Vein endothelial cell (primary cell): ENCODE data around the gene THBS4. TPM values are rescaled to one million over a fixed set of nuclear protein-coding genes. Genes with fewer than 3 reads are reported as not detected.

Source experiments
- small RNA-seq: library from RNA; depleted of rRNA; stranded (forward); fragments of <200 nt; gene quantifications from one replicate; pipeline ENCODE3, GENCODE V24; 2012
- total RNA-seq: library from RNA; depleted of rRNA; stranded (reverse); fragments of >200 nt; gene quantifications from 2 replicates; pipeline ENCODE4 v1.2.3, GENCODE V29; 2012

THBS4 gene
- not detected in 2 replicates for total RNA-seq

GRCh38 chr5:80034962-80035821, at the start of gene THBS4:
Gene THBS4, plus strand, starts transcription at chr5:80035348. Its CDS starts 190 bp downstream, at chr5:80035538.

DNA sequence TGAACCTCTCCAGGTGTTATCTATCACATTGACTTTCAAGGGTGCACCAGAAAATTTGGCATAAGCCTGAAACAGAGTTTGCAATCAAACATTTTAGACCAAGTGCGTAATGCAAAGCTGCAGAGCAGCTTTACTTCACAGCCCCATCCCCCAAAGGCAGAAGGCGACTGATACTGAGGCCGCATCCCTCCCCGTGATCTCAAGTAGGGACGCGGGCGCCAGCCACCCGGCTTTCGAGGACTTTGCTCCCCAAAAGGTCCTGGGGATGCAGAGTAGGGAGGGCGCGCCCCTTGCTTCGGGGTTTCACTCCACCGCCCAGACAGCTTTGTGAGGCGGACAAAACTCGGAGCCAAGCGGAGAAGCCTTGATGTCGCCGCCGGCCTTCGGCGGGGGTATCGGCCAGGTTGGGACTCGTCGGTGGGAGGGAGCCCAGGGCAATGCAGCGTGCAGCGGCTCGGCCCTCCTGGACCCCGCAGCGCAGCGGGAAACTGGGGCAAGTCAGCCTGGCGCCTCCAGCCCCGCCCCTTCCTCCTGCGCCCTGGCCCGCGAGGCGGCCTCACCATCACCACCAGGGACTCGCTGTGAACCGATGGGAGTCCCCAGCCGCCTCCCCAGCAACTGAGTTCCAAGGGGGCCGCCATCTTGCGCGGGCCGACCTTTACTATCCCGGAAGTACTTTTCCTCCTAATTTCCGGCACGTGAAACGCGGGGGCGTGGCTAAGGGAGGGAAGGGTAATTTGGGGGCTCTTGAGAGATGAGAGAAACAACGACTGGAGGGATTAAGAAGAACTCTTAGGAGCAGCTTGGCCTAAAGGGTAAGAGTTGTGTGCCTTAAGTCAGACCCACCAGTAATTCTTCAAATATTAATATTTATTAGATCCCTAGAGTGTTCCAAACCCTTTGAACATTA, 44.3 kb upstream of the THBS4 start, which contains the start of gene MTX3:
Gene MTX3, minus strand, starts transcription at position 665 of the 910 bp plus-strand sequence. Its CDS starts 24 bp downstream, at position 641.

Small RNAs within 50 kb of the gene (small RNA-seq; reads per million reads assigned to genes)
- not detected for gene TRMT112P2

Other genes with a start within 250 kb of the THBS4 start
- 7.2 and 8.6 TPM in 2 replicates for gene MTX3, start 44.1 kb upstream of the THBS4 start, total RNA-seq
- 14.7 and 15.0 TPM in 2 replicates for gene SERINC5, start 220.7 kb downstream of the THBS4 start, total RNA-seq